ENCODE measurements around the gene TMCO4.

TMCO4 gene

GRCh38 chr1:19744335-19744743 lies 55.4 kb downstream of the TMCO4 start:
- TF ChIP-seq, protein P1, sequence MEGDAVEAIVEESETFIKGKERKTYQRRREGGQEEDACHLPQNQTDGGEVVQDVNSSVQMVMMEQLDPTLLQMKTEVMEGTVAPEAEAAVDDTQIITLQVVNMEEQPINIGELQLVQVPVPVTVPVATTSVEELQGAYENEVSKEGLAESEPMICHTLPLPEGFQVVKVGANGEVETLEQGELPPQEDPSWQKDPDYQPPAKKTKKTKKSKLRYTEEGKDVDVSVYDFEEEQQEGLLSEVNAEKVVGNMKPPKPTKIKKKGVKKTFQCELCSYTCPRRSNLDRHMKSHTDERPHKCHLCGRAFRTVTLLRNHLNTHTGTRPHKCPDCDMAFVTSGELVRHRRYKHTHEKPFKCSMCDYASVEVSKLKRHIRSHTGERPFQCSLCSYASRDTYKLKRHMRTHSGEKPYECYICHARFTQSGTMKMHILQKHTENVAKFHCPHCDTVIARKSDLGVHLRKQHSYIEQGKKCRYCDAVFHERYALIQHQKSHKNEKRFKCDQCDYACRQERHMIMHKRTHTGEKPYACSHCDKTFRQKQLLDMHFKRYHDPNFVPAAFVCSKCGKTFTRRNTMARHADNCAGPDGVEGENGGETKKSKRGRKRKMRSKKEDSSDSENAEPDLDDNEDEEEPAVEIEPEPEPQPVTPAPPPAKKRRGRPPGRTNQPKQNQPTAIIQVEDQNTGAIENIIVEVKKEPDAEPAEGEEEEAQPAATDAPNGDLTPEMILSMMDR (conservative IDR thresholded peaks at IDR 0.05; ENCODE audit: low read depth, low read length): no peak
- no peaks in the 10 kb centered on the region for H4K20me1 ChIP-seq (ENCODE audit: insufficient read depth)
- H3K27me3 ChIP-seq (ENCODE audit: insufficient read depth, low read depth): no peaks in the 10 kb centered on the region
- H3K79me2 ChIP-seq (ENCODE audit: insufficient read depth, low read depth): no peaks in the 10 kb centered on the region
- H3K27ac ChIP-seq: no peak overlapping the region
- H3K4me2 ChIP-seq: no peak overlapping the region
- no peaks in the 10 kb centered on the region for H3K4me1 ChIP-seq (ENCODE audit: low read depth, poor library complexity, severe bottlenecking)
- no peak overlapping the region for H3K4me3 ChIP-seq (IDR thresholded peaks at IDR 0.05; ENCODE audit: insufficient read depth, low read depth, low read length)
- no peak overlapping the region for H3K9ac ChIP-seq
- H2AFZ ChIP-seq (ENCODE audit: low read depth): no peak overlapping the region
- H3K36me3 ChIP-seq (ENCODE audit: insufficient read depth): no peaks in the 10 kb centered on the region

DNA sequence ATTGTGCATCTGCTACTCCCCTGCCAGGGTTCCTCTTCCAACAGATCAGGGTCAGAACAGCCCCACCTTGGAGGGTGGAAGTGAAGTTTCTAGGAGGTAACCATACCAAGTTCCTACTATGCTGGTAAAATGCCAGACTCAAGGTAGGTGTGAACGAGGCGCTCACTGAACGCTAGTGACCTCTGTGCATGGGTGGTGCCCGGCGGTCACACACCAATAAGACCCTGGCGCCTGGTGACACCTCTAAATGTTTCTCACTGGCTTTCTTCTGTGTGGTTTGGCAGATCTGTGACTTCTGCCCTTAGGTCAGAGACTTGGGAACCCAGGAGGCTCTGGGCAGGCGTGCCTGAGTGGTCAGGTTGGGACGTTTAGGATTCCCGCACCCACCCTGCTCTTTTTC lies 55.9 kb downstream of the TMCO4 start:
- no peaks in the 10 kb centered on the region for H3K36me3 ChIP-seq (ENCODE audit: insufficient read depth)
- no peak overlapping the region for H3K9ac ChIP-seq
- H3K4me3 ChIP-seq (IDR thresholded peaks at IDR 0.05; ENCODE audit: insufficient read depth, low read depth, low read length): no peak overlapping the region
- no peaks in the 10 kb centered on the region for H3K79me2 ChIP-seq (ENCODE audit: insufficient read depth, low read depth)
- TF ChIP-seq, protein P1 (conservative IDR thresholded peaks at IDR 0.05; ENCODE audit: low read depth, low read length): no peak
- H3K4me2 ChIP-seq: no peak overlapping the region
- H3K27ac ChIP-seq: no peak overlapping the region
- no peaks in the 10 kb centered on the region for H4K20me1 ChIP-seq (ENCODE audit: insufficient read depth)
- H2AFZ ChIP-seq (ENCODE audit: low read depth): no peak overlapping the region
- no peaks in the 10 kb centered on the region for H3K4me1 ChIP-seq (ENCODE audit: low read depth, poor library complexity, severe bottlenecking)
- H3K27me3 ChIP-seq (ENCODE audit: insufficient read depth, low read depth): no peaks in the 10 kb centered on the region

DNA sequence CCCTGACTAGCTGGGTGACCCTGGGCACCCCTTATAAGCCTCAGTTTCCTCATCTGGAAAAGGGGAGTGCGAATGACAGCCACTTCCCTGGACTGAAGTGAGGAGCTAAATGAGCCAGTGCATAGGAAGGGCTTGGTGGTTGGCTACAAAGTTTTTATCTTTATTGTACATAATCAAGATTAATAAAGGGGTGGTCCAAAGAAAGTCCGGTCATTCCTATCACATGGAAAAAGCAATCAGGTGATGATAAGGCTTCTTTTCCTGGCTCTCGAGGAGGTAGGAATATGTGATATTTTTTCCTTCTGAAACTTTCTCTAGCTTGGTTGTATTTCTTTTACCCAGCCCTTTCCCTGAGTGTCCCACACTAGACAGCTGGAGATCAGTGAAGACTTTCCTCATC lies 56.5 kb downstream of the TMCO4 start:
- Histone ChIP-seq H3K79me2 (ENCODE audit: insufficient read depth, low read depth) (no peaks in the 10 kb centered on the region), H3K4me2 (no peak overlapping the region), H3K9ac (no peak overlapping the region), H3K27ac (no peak overlapping the region), H3K4me1 (ENCODE audit: low read depth, poor library complexity, severe bottlenecking) (no peaks in the 10 kb centered on the region), H4K20me1 (ENCODE audit: insufficient read depth) (no peaks in the 10 kb centered on the region), H3K27me3 (ENCODE audit: insufficient read depth, low read depth) (no peaks in the 10 kb centered on the region), H3K4me3 (IDR thresholded peaks at IDR 0.05; ENCODE audit: insufficient read depth, low read depth, low read length) (no peak overlapping the region), H3K36me3 (ENCODE audit: insufficient read depth) (no peaks in the 10 kb centered on the region), H2AFZ (ENCODE audit: low read depth) (no peak overlapping the region)
- TF ChIP-seq, protein P1 (conservative IDR thresholded peaks at IDR 0.05; ENCODE audit: low read depth, low read length): no peak

DNA sequence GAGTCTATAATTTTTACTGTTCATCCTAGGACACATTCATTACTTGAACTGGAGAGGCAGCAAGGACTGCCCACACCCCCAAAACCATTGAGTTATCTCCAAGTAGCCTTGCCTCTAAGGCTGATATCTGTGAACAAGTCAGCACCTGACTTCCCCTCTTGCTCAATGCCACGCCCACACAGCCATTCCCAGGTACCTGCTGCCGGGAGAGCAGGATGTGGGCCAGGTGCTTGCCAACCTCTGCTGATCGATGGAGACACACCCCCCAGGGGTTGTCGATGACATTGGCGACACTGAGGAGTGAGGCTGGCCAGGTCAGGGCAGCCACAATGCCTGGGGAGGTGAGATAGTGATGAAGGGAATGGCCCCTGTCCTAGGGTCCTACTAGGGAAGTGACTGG lies 60.1 kb downstream of the TMCO4 start:
- Histone ChIP-seq H3K27ac (no peak overlapping the region), H2AFZ (ENCODE audit: low read depth) (no peak overlapping the region), H3K4me1 (ENCODE audit: low read depth, poor library complexity, severe bottlenecking) (no peaks in the 10 kb centered on the region), H4K20me1 (ENCODE audit: insufficient read depth) (no peaks in the 10 kb centered on the region), H3K9ac (no peak overlapping the region), H3K36me3 (ENCODE audit: insufficient read depth) (no peaks in the 10 kb centered on the region), H3K4me2 (no peak overlapping the region), H3K4me3 (IDR thresholded peaks at IDR 0.05; ENCODE audit: insufficient read depth, low read depth, low read length) (no peak overlapping the region), H3K79me2 (ENCODE audit: insufficient read depth, low read depth) (no peaks in the 10 kb centered on the region), H3K27me3 (ENCODE audit: insufficient read depth, low read depth) (no peaks in the 10 kb centered on the region)
- TF ChIP-seq, protein P1 (conservative IDR thresholded peaks at IDR 0.05; ENCODE audit: low read depth, low read length): no peak
